ENCODE data around the gene SOX6.

The SOX6 gene

GRCh38 chr11:15985127-15985859, 371.1 kb downstream of the SOX6 start:
- H3K4me2 ChIP-seq (ENCODE audit: low read length) = no peak overlapping the region
- no peak overlapping the region for H3K27ac ChIP-seq (ENCODE audit: low read depth, low read length, poor library complexity, severe bottlenecking)
- TF ChIP-seq EZH2 (IDR thresholded peaks at IDR 0.05; ENCODE audit: borderline replicate concordance, low read length) = no peak
- no peaks in the 10 kb centered on the region for H4K20me1 ChIP-seq (ENCODE audit: insufficient read depth, low read length)
- H3K9me3 ChIP-seq (ENCODE audit: low read length) = no peaks in the 10 kb centered on the region
- H3K9ac ChIP-seq (ENCODE audit: low read length) = no peak overlapping the region
- no peak overlapping the region for H3K4me3 ChIP-seq (ENCODE audit: low read depth, low read length, poor library complexity, severe bottlenecking)
- H3K27me3 ChIP-seq (ENCODE audit: insufficient read depth, low read length) = no peaks in the 10 kb centered on the region
- H2AFZ ChIP-seq (ENCODE audit: low read length) = no peak overlapping the region
- no peaks in the 10 kb centered on the region for H3K36me3 ChIP-seq (ENCODE audit: insufficient read depth, low read length)
- no peaks in the 10 kb centered on the region for H3K9me2 ChIP-seq (ENCODE audit: low read depth, low read length)
- no peaks in the 10 kb centered on the region for H3K79me2 ChIP-seq (ENCODE audit: insufficient read depth, low read length)
- no peaks in the 10 kb centered on the region for H3F3A ChIP-seq (ENCODE audit: insufficient read depth, low read length)
- H3K4me1 ChIP-seq (ENCODE audit: insufficient read depth, low read length, severe bottlenecking) = no peaks in the 10 kb centered on the region

GRCh38 chr11:15981292-15981691, 375.1 kb downstream of the SOX6 start:
- TF ChIP-seq EZH2 (IDR thresholded peaks at IDR 0.05; ENCODE audit: borderline replicate concordance, low read length) = no peak
- TF ChIP-seq, protein P1, sequence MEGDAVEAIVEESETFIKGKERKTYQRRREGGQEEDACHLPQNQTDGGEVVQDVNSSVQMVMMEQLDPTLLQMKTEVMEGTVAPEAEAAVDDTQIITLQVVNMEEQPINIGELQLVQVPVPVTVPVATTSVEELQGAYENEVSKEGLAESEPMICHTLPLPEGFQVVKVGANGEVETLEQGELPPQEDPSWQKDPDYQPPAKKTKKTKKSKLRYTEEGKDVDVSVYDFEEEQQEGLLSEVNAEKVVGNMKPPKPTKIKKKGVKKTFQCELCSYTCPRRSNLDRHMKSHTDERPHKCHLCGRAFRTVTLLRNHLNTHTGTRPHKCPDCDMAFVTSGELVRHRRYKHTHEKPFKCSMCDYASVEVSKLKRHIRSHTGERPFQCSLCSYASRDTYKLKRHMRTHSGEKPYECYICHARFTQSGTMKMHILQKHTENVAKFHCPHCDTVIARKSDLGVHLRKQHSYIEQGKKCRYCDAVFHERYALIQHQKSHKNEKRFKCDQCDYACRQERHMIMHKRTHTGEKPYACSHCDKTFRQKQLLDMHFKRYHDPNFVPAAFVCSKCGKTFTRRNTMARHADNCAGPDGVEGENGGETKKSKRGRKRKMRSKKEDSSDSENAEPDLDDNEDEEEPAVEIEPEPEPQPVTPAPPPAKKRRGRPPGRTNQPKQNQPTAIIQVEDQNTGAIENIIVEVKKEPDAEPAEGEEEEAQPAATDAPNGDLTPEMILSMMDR (IDR thresholded peaks at IDR 0.05; ENCODE audit: low read length) = no peak
- H3F3A ChIP-seq (ENCODE audit: insufficient read depth, low read length) = no peaks in the 10 kb centered on the region
- no peaks in the 10 kb centered on the region for H4K20me1 ChIP-seq (ENCODE audit: insufficient read depth, low read length)
- H3K9me2 ChIP-seq (ENCODE audit: low read depth, low read length) = no peaks in the 10 kb centered on the region
- no peaks in the 10 kb centered on the region for H3K27me3 ChIP-seq (ENCODE audit: insufficient read depth, low read length)
- H3K9me3 ChIP-seq (ENCODE audit: low read length) = no peaks in the 10 kb centered on the region
- H3K4me2 ChIP-seq (ENCODE audit: low read length) = no peak overlapping the region
- H3K27ac ChIP-seq (ENCODE audit: low read depth, low read length, poor library complexity, severe bottlenecking) = no peak overlapping the region
- H3K4me1 ChIP-seq (ENCODE audit: insufficient read depth, low read length, severe bottlenecking) = no peaks in the 10 kb centered on the region
- no peak overlapping the region for H2AFZ ChIP-seq (ENCODE audit: low read length)
- H3K79me2 ChIP-seq (ENCODE audit: insufficient read depth, low read length) = no peaks in the 10 kb centered on the region
- no peak overlapping the region for H3K9ac ChIP-seq (ENCODE audit: low read length)
- no peaks in the 10 kb centered on the region for H3K36me3 ChIP-seq (ENCODE audit: insufficient read depth, low read length)
- no peak overlapping the region for H3K4me3 ChIP-seq (ENCODE audit: low read depth, low read length, poor library complexity, severe bottlenecking)

DNA sequence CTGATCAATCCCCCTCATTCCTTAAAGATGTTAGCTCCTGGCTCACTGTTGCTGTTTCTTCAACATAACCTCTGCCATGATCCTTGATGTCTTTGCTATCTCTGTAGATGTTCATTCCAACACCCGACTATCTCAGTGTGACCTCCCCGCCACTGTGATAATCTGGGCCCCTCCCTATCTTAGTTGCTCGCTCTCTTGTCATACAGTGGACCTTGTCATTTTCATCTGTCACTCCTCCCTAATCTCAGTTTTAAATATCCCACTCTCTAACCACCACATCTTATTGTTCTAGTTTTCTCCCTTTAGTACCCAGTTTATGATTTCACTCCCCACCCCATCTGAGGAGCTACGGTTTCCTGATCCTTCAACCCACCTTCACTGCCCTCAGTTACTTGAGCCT, 379.2 kb downstream of the SOX6 start:
- Histone ChIP-seq H3K4me1 (ENCODE audit: insufficient read depth, low read length, severe bottlenecking) (no peaks in the 10 kb centered on the region), H3K27me3 (ENCODE audit: insufficient read depth, low read length) (no peaks in the 10 kb centered on the region), H3K4me2 (ENCODE audit: low read length) (no peak overlapping the region), H3K9me3 (ENCODE audit: low read length) (no peaks in the 10 kb centered on the region), H3K9me2 (ENCODE audit: low read depth, low read length) (no peaks in the 10 kb centered on the region), H3K4me3 (ENCODE audit: low read depth, low read length, poor library complexity, severe bottlenecking) (no peak overlapping the region), H3K27ac (ENCODE audit: low read depth, low read length, poor library complexity, severe bottlenecking) (no peak overlapping the region), H3K9ac (ENCODE audit: low read length) (no peak overlapping the region), H3F3A (ENCODE audit: insufficient read depth, low read length) (no peaks in the 10 kb centered on the region), H3K36me3 (ENCODE audit: insufficient read depth, low read length) (no peaks in the 10 kb centered on the region), H3K79me2 (ENCODE audit: insufficient read depth, low read length) (no peaks in the 10 kb centered on the region), H2AFZ (ENCODE audit: low read length) (no peak overlapping the region), H4K20me1 (ENCODE audit: insufficient read depth, low read length) (no peaks in the 10 kb centered on the region)
- no peak for TF ChIP-seq EZH2 (IDR thresholded peaks at IDR 0.05; ENCODE audit: borderline replicate concordance, low read length)
- TF ChIP-seq, protein P1 (IDR thresholded peaks at IDR 0.05; ENCODE audit: low read length) = no peak
